ENCODE results near the gene SALL4. TPM values are rescaled to one million over a fixed set of nuclear protein-coding genes. Genes with fewer than 3 reads are reported as not detected.

SALL4 gene
- total RNA-seq, 1 experiment from 2014 or later: 279 TPM

- no peak overlapping the region for H3K9ac ChIP-seq (ENCODE audit: extremely low read depth, insufficient read length, low read length)
- no peak overlapping the region for H3T11ph ChIP-seq (ENCODE audit: low read length)
- H3K79me1 ChIP-seq (ENCODE audit: insufficient read depth, low read depth, low read length, poor library complexity, severe bottlenecking): peaks cover 23% of the 10 kb centered on the region
- H4K5ac ChIP-seq (ENCODE audit: insufficient read length, low read depth, low read length): no peak overlapping the region
- H2BK12ac ChIP-seq (ENCODE audit: insufficient read length, low read depth, low read length): no peak overlapping the region
- H2AK5ac ChIP-seq (ENCODE audit: insufficient read length, low read length): no peak overlapping the region
- peaks cover 49% of the 10 kb centered on the region for H3K79me2 ChIP-seq (ENCODE audit: insufficient read depth, low read length)
- no peak overlapping the region for H3K4ac ChIP-seq (ENCODE audit: low read depth, low read length)
- no peak overlapping the region for H4K91ac ChIP-seq (ENCODE audit: insufficient read length, low read depth, low read length)
- H3K14ac ChIP-seq (ENCODE audit: insufficient read depth, low read length): no peak overlapping the region; the same call in 1 of the 2 replicates
- H3K9me3 ChIP-seq (ENCODE audit: control insufficient read depth, low read depth, low read length): no peaks in the 10 kb centered on the region
- no peaks in the 10 kb centered on the region for H3K9me3 Mint-ChIP-seq
- no peak overlapping the region for H3K4me2 ChIP-seq (ENCODE audit: insufficient read depth, insufficient read length, low read length)
- peaks cover 66 to 95% (median 93%) of the 10 kb centered on the region in 3 experiments; a peak in 6 of 7 replicates for H3K36me3 Mint-ChIP-seq (ENCODE audit: insufficient read depth in 1 of 3, low read depth in 3 of 3)
- H2BK5ac ChIP-seq (ENCODE audit: insufficient read length, low read length): no peak overlapping the region
- H3K56ac ChIP-seq (ENCODE audit: insufficient read length, low read depth, low read length): no peak overlapping the region
- H2BK20ac ChIP-seq (ENCODE audit: low read depth, low read length, poor library complexity, severe bottlenecking): no peak overlapping the region
- peak overlapping the region in 1 of 3 experiments; percentile 94; a peak in 2 of 7 replicates for H3K27ac Mint-ChIP-seq
- no peaks in the 10 kb centered on the region for H4K20me1 ChIP-seq (ENCODE audit: control insufficient read depth, insufficient read depth, insufficient read length)
- no peak overlapping the region for H3K18ac ChIP-seq (ENCODE audit: insufficient read length, low read depth, low read length)
- no peak overlapping the region for H3K4me3 Mint-ChIP-seq
- H4K8ac ChIP-seq (replicated peaks; ENCODE audit: insufficient read length, low read depth, low read length): no peak overlapping the region
- H3K4me1 Mint-ChIP-seq: peaks cover 27 to 28% of the 10 kb centered on the region in 2 experiments
- no peaks in the 10 kb centered on the region for H3K27me3 ChIP-seq (ENCODE audit: insufficient read depth, low read length)
- H3K23me2 ChIP-seq (ENCODE audit: insufficient read length, low read depth, low read length, poor library complexity, severe bottlenecking): no peaks in the 10 kb centered on the region
- no peaks in the 10 kb centered on the region for H3K27me3 Mint-ChIP-seq (ENCODE audit: low read depth)
- TF ChIP-seq CTCF (conservative IDR thresholded peaks at IDR 0.05): no peak
- no peak overlapping the region for H2BK120ac ChIP-seq (ENCODE audit: low read depth, low read length, poor library complexity, severe bottlenecking)
- no peak overlapping the region for H3K23ac ChIP-seq (ENCODE audit: insufficient read length, low read depth, low read length)
- no CpG with 5 or more reads among the region's 17 CpGs for WGBS (ENCODE audit: extremely low coverage, insufficient read length, low lambda C conversion rate)
- no peak overlapping the region for H2BK15ac ChIP-seq (ENCODE audit: low read depth, low read length)
- no peak for DNase-seq
- 0 out of 2 replicates have a peak, but pooled peaks cover 3% of the 10 kb centered on the region for H3K4me1 ChIP-seq (ENCODE audit: insufficient read depth, low read length)
- H2AFZ ChIP-seq (ENCODE audit: low read length): no peak overlapping the region
- H3K27ac ChIP-seq (ENCODE audit: insufficient read length, low read depth, low read length): no peak overlapping the region
Measured at GRCh38 chr20:51790256-51790655, 12.1 kb downstream of the SALL4 start.
